ENCODE data around the gene TOX3.

The TOX3 gene

GRCh38 chr16:52561910-52562741, 15.2 kb upstream of the TOX3 start:
- no peaks in the 10 kb centered on the region for H3K9me3 ChIP-seq (ENCODE audit: control insufficient read depth in 1 of 2, low read length in 2 of 2)
- no peaks in the 10 kb centered on the region for H3K4me1 ChIP-seq (ENCODE audit: control insufficient read depth in 1 of 2, insufficient read depth in 2 of 2, low read length in 2 of 2)
- H3K36me3 ChIP-seq (ENCODE audit: control insufficient read depth in 1 of 2, insufficient read depth in 2 of 2, low read length in 2 of 2) = no peaks in the 10 kb centered on the region
- no peaks in the 10 kb centered on the region for H3K27me3 ChIP-seq (ENCODE audit: low read depth, low read length)
- H3K27ac ChIP-seq (ENCODE audit: low read length) = peak overlapping the region; percentile 19
- no peak overlapping the region for H3K4me3 ChIP-seq (ENCODE audit: low read depth in 1 of 2, low read length in 2 of 2)

- no peak overlapping the region for H3K4me3 ChIP-seq (ENCODE audit: low read depth in 1 of 2, low read length in 2 of 2)
- peaks cover 0 to 2% of the 10 kb centered on the region in 2 donors for H3K9me3 ChIP-seq (ENCODE audit: control insufficient read depth in 1 of 2, low read length in 2 of 2)
- no peak overlapping the region for H3K27ac ChIP-seq (ENCODE audit: low read length)
- H3K27me3 ChIP-seq (ENCODE audit: low read depth, low read length) = no peaks in the 10 kb centered on the region
- no peaks in the 10 kb centered on the region for H3K4me1 ChIP-seq (ENCODE audit: control insufficient read depth in 1 of 2, insufficient read depth in 2 of 2, low read length in 2 of 2)
- no peaks in the 10 kb centered on the region for H3K36me3 ChIP-seq (ENCODE audit: control insufficient read depth in 1 of 2, insufficient read depth in 2 of 2, low read length in 2 of 2)
Observed at GRCh38 chr16:52558448-52558847, 11.5 kb upstream of the TOX3 start.

GRCh38 chr16:52557236-52557635, 10.3 kb upstream of the TOX3 start:
- no peak overlapping the region for H3K4me3 ChIP-seq (ENCODE audit: low read depth in 1 of 2, low read length in 2 of 2)
- H3K4me1 ChIP-seq (ENCODE audit: control insufficient read depth in 1 of 2, insufficient read depth in 2 of 2, low read length in 2 of 2) = no peaks in the 10 kb centered on the region
- H3K36me3 ChIP-seq (ENCODE audit: control insufficient read depth in 1 of 2, insufficient read depth in 2 of 2, low read length in 2 of 2) = no peaks in the 10 kb centered on the region
- no peak overlapping the region for H3K27ac ChIP-seq (ENCODE audit: low read length)
- H3K9me3 ChIP-seq (ENCODE audit: control insufficient read depth in 1 of 2, low read length in 2 of 2) = peaks cover 0 to 2% of the 10 kb centered on the region in 2 donors
- no peaks in the 10 kb centered on the region for H3K27me3 ChIP-seq (ENCODE audit: low read depth, low read length)

- Histone ChIP-seq H3K27me3 (ENCODE audit: low read depth, low read length) (no peaks in the 10 kb centered on the region), H3K36me3 (ENCODE audit: control insufficient read depth in 1 of 2, insufficient read depth in 2 of 2, low read length in 2 of 2) (no peaks in the 10 kb centered on the region), H3K9me3 (ENCODE audit: control insufficient read depth in 1 of 2, low read length in 2 of 2) (peaks cover 0 to 2% of the 10 kb centered on the region in 2 donors), H3K4me3 (ENCODE audit: low read depth in 1 of 2, low read length in 2 of 2) (no peak overlapping the region), H3K27ac (ENCODE audit: low read length) (no peak overlapping the region), H3K4me1 (ENCODE audit: control insufficient read depth in 1 of 2, insufficient read depth in 2 of 2, low read length in 2 of 2) (no peaks in the 10 kb centered on the region)
Observed at GRCh38 chr16:52556083-52556482, 9.1 kb upstream of the TOX3 start.

GRCh38 chr16:52555572-52555971, 8.6 kb upstream of the TOX3 start:
- no peak overlapping the region for H3K4me3 ChIP-seq (ENCODE audit: low read depth in 1 of 2, low read length in 2 of 2)
- peaks cover 0 to 2% of the 10 kb centered on the region in 2 donors for H3K9me3 ChIP-seq (ENCODE audit: control insufficient read depth in 1 of 2, low read length in 2 of 2)
- no peaks in the 10 kb centered on the region for H3K36me3 ChIP-seq (ENCODE audit: control insufficient read depth in 1 of 2, insufficient read depth in 2 of 2, low read length in 2 of 2)
- no peaks in the 10 kb centered on the region for H3K4me1 ChIP-seq (ENCODE audit: control insufficient read depth in 1 of 2, insufficient read depth in 2 of 2, low read length in 2 of 2)
- no peak overlapping the region for H3K27ac ChIP-seq (ENCODE audit: low read length)
- no peaks in the 10 kb centered on the region for H3K27me3 ChIP-seq (ENCODE audit: low read depth, low read length)

GRCh38 chr16:52554334-52554733, 7.4 kb upstream of the TOX3 start:
- Histone ChIP-seq H3K27me3 (ENCODE audit: low read depth, low read length) (no peaks in the 10 kb centered on the region), H3K4me3 (ENCODE audit: low read depth in 1 of 2, low read length in 2 of 2) (no peak overlapping the region), H3K27ac (ENCODE audit: low read length) (no peak overlapping the region), H3K4me1 (ENCODE audit: control insufficient read depth in 1 of 2, insufficient read depth in 2 of 2, low read length in 2 of 2) (no peaks in the 10 kb centered on the region), H3K36me3 (ENCODE audit: control insufficient read depth in 1 of 2, insufficient read depth in 2 of 2, low read length in 2 of 2) (no peaks in the 10 kb centered on the region), H3K9me3 (ENCODE audit: control insufficient read depth in 1 of 2, low read length in 2 of 2) (peaks cover 0 to 2% of the 10 kb centered on the region in 2 donors)

- Histone ChIP-seq H3K9me3 (ENCODE audit: control insufficient read depth in 1 of 2, low read length in 2 of 2) (peaks cover 0 to 2% of the 10 kb centered on the region in 2 donors), H3K27ac (ENCODE audit: low read length) (no peak overlapping the region), H3K27me3 (ENCODE audit: low read depth, low read length) (no peaks in the 10 kb centered on the region), H3K4me1 (ENCODE audit: control insufficient read depth in 1 of 2, insufficient read depth in 2 of 2, low read length in 2 of 2) (no peaks in the 10 kb centered on the region), H3K36me3 (ENCODE audit: control insufficient read depth in 1 of 2, insufficient read depth in 2 of 2, low read length in 2 of 2) (no peaks in the 10 kb centered on the region), H3K4me3 (ENCODE audit: low read depth in 1 of 2, low read length in 2 of 2) (no peak overlapping the region)
Observed at GRCh38 chr16:52553322-52553721, 6.4 kb upstream of the TOX3 start.

GRCh38 chr16:52552643-52553042, 5.7 kb upstream of the TOX3 start:
- H3K27ac ChIP-seq (ENCODE audit: low read length) = no peak overlapping the region
- no peak overlapping the region for H3K4me3 ChIP-seq (ENCODE audit: low read depth in 1 of 2, low read length in 2 of 2)
- H3K36me3 ChIP-seq (ENCODE audit: control insufficient read depth in 1 of 2, insufficient read depth in 2 of 2, low read length in 2 of 2) = no peaks in the 10 kb centered on the region
- peaks cover 0 to 2% of the 10 kb centered on the region in 2 donors for H3K9me3 ChIP-seq (ENCODE audit: control insufficient read depth in 1 of 2, low read length in 2 of 2)
- H3K27me3 ChIP-seq (ENCODE audit: low read depth, low read length) = no peaks in the 10 kb centered on the region
- peaks cover 0 to under 1% of the 10 kb centered on the region in 2 donors for H3K4me1 ChIP-seq (ENCODE audit: control insufficient read depth in 1 of 2, insufficient read depth in 2 of 2, low read length in 2 of 2)

GRCh38 chr16:52549011-52549692, 2.2 kb upstream of the TOX3 start:
- H3K4me1 ChIP-seq (ENCODE audit: control insufficient read depth in 1 of 2, insufficient read depth in 2 of 2, low read length in 2 of 2) = peaks cover 0 to 18% of the 10 kb centered on the region in 2 donors
- no peaks in the 10 kb centered on the region for H3K27me3 ChIP-seq (ENCODE audit: low read depth, low read length)
- no peaks in the 10 kb centered on the region for H3K9me3 ChIP-seq (ENCODE audit: control insufficient read depth in 1 of 2, low read length in 2 of 2)
- no peak overlapping the region for H3K27ac ChIP-seq (ENCODE audit: low read length)
- H3K4me3 ChIP-seq (ENCODE audit: low read depth in 1 of 2, low read length in 2 of 2) = no peak overlapping the region
- H3K36me3 ChIP-seq (ENCODE audit: control insufficient read depth in 1 of 2, insufficient read depth in 2 of 2, low read length in 2 of 2) = no peaks in the 10 kb centered on the region

GRCh38 chr16:52548261-52549010, 1.5 kb upstream of the TOX3 start:
- Histone ChIP-seq H3K27ac (ENCODE audit: low read length) (no peak overlapping the region), H3K4me1 (ENCODE audit: control insufficient read depth in 1 of 2, insufficient read depth in 2 of 2, low read length in 2 of 2) (peaks cover 0 to 18% of the 10 kb centered on the region in 2 donors), H3K4me3 (ENCODE audit: low read depth in 1 of 2, low read length in 2 of 2) (no peak overlapping the region), H3K36me3 (ENCODE audit: control insufficient read depth in 1 of 2, insufficient read depth in 2 of 2, low read length in 2 of 2) (no peaks in the 10 kb centered on the region), H3K9me3 (ENCODE audit: control insufficient read depth in 1 of 2, low read length in 2 of 2) (no peaks in the 10 kb centered on the region), H3K27me3 (ENCODE audit: low read depth, low read length) (no peaks in the 10 kb centered on the region)

GRCh38 chr16:52547834-52548215, 882 bp upstream of the TOX3 start:
- H3K27ac ChIP-seq (ENCODE audit: low read length) = no peak overlapping the region
- no peaks in the 10 kb centered on the region for H3K27me3 ChIP-seq (ENCODE audit: low read depth, low read length)
- H3K9me3 ChIP-seq (ENCODE audit: control insufficient read depth in 1 of 2, low read length in 2 of 2) = no peaks in the 10 kb centered on the region
- H3K36me3 ChIP-seq (ENCODE audit: control insufficient read depth in 1 of 2, insufficient read depth in 2 of 2, low read length in 2 of 2) = no peaks in the 10 kb centered on the region
- peaks cover 0 to 18% of the 10 kb centered on the region in 2 donors for H3K4me1 ChIP-seq (ENCODE audit: control insufficient read depth in 1 of 2, insufficient read depth in 2 of 2, low read length in 2 of 2)
- H3K4me3 ChIP-seq (ENCODE audit: low read depth in 1 of 2, low read length in 2 of 2) = no peak overlapping the region

All from muscle layer of duodenum (tissue), 2 donors.